Fibroblast of villous mesenchyme (primary cell): Measurements from ENCODE around the gene CELSR1. TPM values are rescaled to one million over a fixed set of nuclear protein-coding genes. Genes with fewer than 3 reads are reported as not detected.
"Not testable (repeated sequence)": the region's sequence is repeated elsewhere in the genome, so short reads cannot be mapped to it uniquely, and the experiment has no call there.

Source experiments
- DNase-seq: peaks from one replicate; pipeline ENCODE4 v3.0.0-alpha.2; 2010; ENCODE audit warnings: low read depth
- H3K4me3 ChIP-seq: 2 replicates; pipeline ENCODE4 v1.5.1; 2011; ENCODE audit warnings: low read depth, mild to moderate bottlenecking, low read length
- CTCF ChIP-seq: IDR thresholded peaks from 2 replicates; pipeline ENCODE4 v1.5.1; 2012; ENCODE audit warnings: low read depth, mild to moderate bottlenecking, low read length; ENCODE audit not compliant: insufficient read depth
- total RNA-seq: library from RNA; depleted of rRNA; stranded (reverse); fragments of >200 nt; gene quantifications from 2 replicates; pipeline ENCODE4 v1.2.3, GENCODE V29; 2012

The CELSR1 gene
- total RNA-seq, 1 donor, result 1.7 TPM

- H3K4me3 ChIP-seq, result no peak overlapping the region
- no peak for TF ChIP-seq CTCF
- no peak for DNase-seq
These were observed 32.8 kb downstream of the CELSR1 start for GRCh38 chr22:46504584-46504983.

GRCh38 chr22:46502440-46503175 lies 34.8 kb downstream of the CELSR1 start:
- TF ChIP-seq CTCF, result no peak
- DNase-seq, result no peak
- H3K4me3 ChIP-seq, result no peak overlapping the region

- no peak for TF ChIP-seq CTCF
- DNase-seq, result peak; percentile 71
- no peak overlapping the region for H3K4me3 ChIP-seq
These were observed 35.7 kb downstream of the CELSR1 start for GRCh38 chr22:46501701-46502100.

GRCh38 chr22:46501265-46501664 lies 36.2 kb downstream of the CELSR1 start:
- not testable (repeated sequence) for H3K4me3 ChIP-seq, DNase-seq

- no peak overlapping the region for H3K4me3 ChIP-seq
- TF ChIP-seq CTCF, result no peak
- no peak for DNase-seq
These were observed 37.2 kb downstream of the CELSR1 start for GRCh38 chr22:46500201-46500600.

- DNase-seq, result no peak
- no peak for TF ChIP-seq CTCF
- no peak overlapping the region for H3K4me3 ChIP-seq
These were observed 37.6 kb downstream of the CELSR1 start for GRCh38 chr22:46499805-46500189.

GRCh38 chr22:46491946-46492345 lies 45.5 kb downstream of the CELSR1 start:
- H3K4me3 ChIP-seq, result no peak overlapping the region
- TF ChIP-seq CTCF, result no peak
- peak; percentile 46 for DNase-seq
